Neural progenitor cell (in vitro differentiated cells): ENCODE results near the gene FHAD1.

Experiments used
- EZH2 ChIP-seq: fragments of 200-600 bp; sonication (generic); IDR thresholded peaks from 2 replicates; pipeline ENCODE4 v1.6.1; 2017; ENCODE audit warnings: antibody characterized with exemption, mild to moderate bottlenecking, moderate library complexity
- TF ChIP-seq, protein P1 (sequence below): fragments of 200-600 bp; sonication (generic); IDR thresholded peaks from 2 replicates; pipeline ENCODE4 v1.5.1; 2017; ENCODE audit warnings: antibody characterized with exemption, mild to moderate bottlenecking

DNA sequence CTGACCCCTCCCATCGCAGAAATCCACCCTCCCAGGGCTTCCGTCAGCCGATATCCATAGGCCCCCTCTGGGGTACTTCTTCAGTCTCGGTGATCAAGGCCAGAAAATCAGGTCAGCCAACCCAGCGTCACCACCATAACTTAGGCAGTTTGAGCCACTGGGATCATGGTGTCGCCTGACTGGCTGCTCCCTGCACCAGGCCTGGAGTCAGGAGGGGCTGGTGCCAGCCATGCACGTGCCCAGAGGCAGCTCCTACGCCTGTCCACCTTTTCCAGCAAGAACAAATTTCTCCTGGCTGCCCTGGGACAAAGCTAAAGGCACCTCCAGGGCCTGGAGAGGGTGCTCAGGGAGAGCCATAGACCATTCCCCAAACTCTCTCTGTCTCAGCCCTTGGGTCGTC, 186.4 kb downstream of the FHAD1 start:
- TF ChIP-seq, protein P1, sequence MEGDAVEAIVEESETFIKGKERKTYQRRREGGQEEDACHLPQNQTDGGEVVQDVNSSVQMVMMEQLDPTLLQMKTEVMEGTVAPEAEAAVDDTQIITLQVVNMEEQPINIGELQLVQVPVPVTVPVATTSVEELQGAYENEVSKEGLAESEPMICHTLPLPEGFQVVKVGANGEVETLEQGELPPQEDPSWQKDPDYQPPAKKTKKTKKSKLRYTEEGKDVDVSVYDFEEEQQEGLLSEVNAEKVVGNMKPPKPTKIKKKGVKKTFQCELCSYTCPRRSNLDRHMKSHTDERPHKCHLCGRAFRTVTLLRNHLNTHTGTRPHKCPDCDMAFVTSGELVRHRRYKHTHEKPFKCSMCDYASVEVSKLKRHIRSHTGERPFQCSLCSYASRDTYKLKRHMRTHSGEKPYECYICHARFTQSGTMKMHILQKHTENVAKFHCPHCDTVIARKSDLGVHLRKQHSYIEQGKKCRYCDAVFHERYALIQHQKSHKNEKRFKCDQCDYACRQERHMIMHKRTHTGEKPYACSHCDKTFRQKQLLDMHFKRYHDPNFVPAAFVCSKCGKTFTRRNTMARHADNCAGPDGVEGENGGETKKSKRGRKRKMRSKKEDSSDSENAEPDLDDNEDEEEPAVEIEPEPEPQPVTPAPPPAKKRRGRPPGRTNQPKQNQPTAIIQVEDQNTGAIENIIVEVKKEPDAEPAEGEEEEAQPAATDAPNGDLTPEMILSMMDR = no peak
- TF ChIP-seq EZH2 = no peak
